IMR-90 (cell line): ENCODE data around the gene TEDC2. TPM values are rescaled to one million over a fixed set of nuclear protein-coding genes. Genes with fewer than 3 reads are reported as not detected.

Experiments
- ATAC-seq: fragments of 200-7000 bp; cut with Tn5 transposase; 2 replicates; pipeline ENCODE4 v1.9.1; 2020; ENCODE audit warnings: low read depth, mild to moderate bottlenecking, moderate library complexity
- BruUV-seq: library from RNA; stranded (reverse); fragments of 400-500 nt; replicated peaks from 2 replicates; lab custom pipeline; 2021; lab: Mats Ljungman, UMichigan
- CTCF ChIA-PET: fragments of 300-600 bp; formaldehyde crosslinking; extraction: SDS; loops from one replicate; lab custom pipeline; 2021; ENCODE audit warnings: antibody characterized with exemption; lab: Yijun Ruan, JAX
- POLR2A ChIA-PET: fragments of 300-600 bp; sonication (Branson Sonifier 250); formaldehyde crosslinking; loops from one replicate; lab custom pipeline; 2022; ENCODE audit warnings: antibody characterized with exemption; ENCODE audit not compliant: unreplicated experiment; lab: Charles Lee
- DNase-seq: peaks from one replicate; pipeline ENCODE4 v3.0.0; 2013
- H2AFZ ChIP-seq: replicated peaks from 2 replicates; pipeline ENCODE3; 2013; ENCODE audit warnings: low read length, mild to moderate bottlenecking; ENCODE audit not compliant: poor library complexity
- H2AK5ac ChIP-seq: 2 replicates; pipeline ENCODE4 v1.6.1; 2013; ENCODE audit warnings: low read depth, low read length, inconsistent platforms
- H2AK9ac ChIP-seq: replicated peaks from 2 replicates; pipeline ENCODE3; 2013; ENCODE audit warnings: mild to moderate bottlenecking, low read depth, low read length, moderate library complexity; ENCODE audit not compliant: poor library complexity
- H2BK120ac ChIP-seq: 2 replicates; pipeline ENCODE4 v1.6.1; 2013; ENCODE audit warnings: low read depth, low read length, inconsistent platforms
- H2BK15ac ChIP-seq: 3 replicates; pipeline ENCODE4 v1.6.1; 2013; ENCODE audit warnings: low read depth, low read length, inconsistent platforms
- H2BK20ac ChIP-seq: 2 replicates; pipeline ENCODE4 v1.6.1; 2013; ENCODE audit warnings: low read depth, mild to moderate bottlenecking, inconsistent platforms, low read length, moderate library complexity
- H2BK5ac ChIP-seq: 2 replicates; pipeline ENCODE4 v1.6.1; 2013; ENCODE audit warnings: mild to moderate bottlenecking, low read depth, low read length, inconsistent platforms; ENCODE audit not compliant: poor library complexity, severe bottlenecking
- H3K14ac ChIP-seq: replicated peaks from 2 replicates; pipeline ENCODE4 v1.6.1; 2013; ENCODE audit warnings: low read depth, low read length, inconsistent platforms
- H3K18ac ChIP-seq: 2 replicates; pipeline ENCODE4 v1.6.1; 2013; ENCODE audit warnings: low read depth, low read length, control low read depth
- H3K23ac ChIP-seq: 2 replicates; pipeline ENCODE4 v1.6.1; 2013; ENCODE audit warnings: low read depth, low read length, inconsistent platforms
- H3K27ac ChIP-seq: 2 replicates; pipeline ENCODE4 v1.5.1; 2013; ENCODE audit warnings: mild to moderate bottlenecking, control low read depth, low read length; ENCODE audit not compliant: insufficient read depth
- H3K27me3 ChIP-seq: 2 replicates; pipeline ENCODE4 v1.6.1; 2013; ENCODE audit warnings: low read length; ENCODE audit not compliant: control insufficient read depth, insufficient read depth
- H3K36me3 ChIP-seq: 2 replicates; pipeline ENCODE4 v1.6.1; 2013; ENCODE audit warnings: low read length, mixed read lengths; ENCODE audit not compliant: control insufficient read depth, insufficient read depth
- H3K4ac ChIP-seq: 2 replicates; pipeline ENCODE4 v1.6.1; 2013; ENCODE audit warnings: low read depth, low read length, inconsistent platforms
- H3K4me1 ChIP-seq: 2 replicates; pipeline ENCODE4 v1.6.1; 2013; ENCODE audit warnings: low read length, mixed read lengths; ENCODE audit not compliant: control insufficient read depth, insufficient read depth
- H3K4me2 ChIP-seq: 2 replicates; pipeline ENCODE4 v1.6.1; 2013; ENCODE audit warnings: low read depth, mild to moderate bottlenecking, control low read depth, low read length, moderate library complexity
- H3K4me3 ChIP-seq: 2 replicates; pipeline ENCODE4 v1.5.1; 2013; ENCODE audit warnings: low read depth, mild to moderate bottlenecking, control low read depth, low read length, moderate library complexity; ENCODE audit not compliant: insufficient read depth
- H3K56ac ChIP-seq: 2 replicates; pipeline ENCODE4 v1.6.1; 2013; ENCODE audit warnings: low read length, inconsistent platforms; ENCODE audit not compliant: insufficient read depth; ENCODE audit errors: extremely low read depth
- H3K79me1 ChIP-seq, 2 experiments: 2 replicates each; pipeline ENCODE4 v1.6.1; 2013; ENCODE audit warnings: low read length in 2 of 2, inconsistent platforms in 1 of 2, low read depth in 1 of 2
- H3K9ac ChIP-seq: 2 replicates; pipeline ENCODE4 v1.6.1; 2013; ENCODE audit warnings: low read depth, low read length, control low read depth
- H3K9me1 ChIP-seq: 2 replicates; pipeline ENCODE4 v1.6.1; 2013; ENCODE audit warnings: low read length, inconsistent platforms; ENCODE audit not compliant: insufficient read depth
- H3K9me3 ChIP-seq: 2 replicates; pipeline ENCODE4 v1.6.1; 2013; ENCODE audit warnings: low read length; ENCODE audit not compliant: control insufficient read depth, insufficient read depth
- H4K20me1 ChIP-seq: 2 replicates; pipeline ENCODE4 v1.6.1; 2013; ENCODE audit warnings: low read length, inconsistent platforms; ENCODE audit not compliant: insufficient read depth
- H4K5ac ChIP-seq: 2 replicates; pipeline ENCODE4 v1.6.1; 2013; ENCODE audit warnings: mild to moderate bottlenecking, low read depth, low read length, control low read depth
- H4K8ac ChIP-seq, 2 experiments: 2 replicates each; pipeline ENCODE4 v1.6.1; 2013; ENCODE audit warnings: low read depth in 2 of 2, low read length in 2 of 2, control low read depth in 1 of 2, inconsistent platforms in 1 of 2
- H4K91ac ChIP-seq: 2 replicates; pipeline ENCODE4 v1.6.1; 2013; ENCODE audit warnings: low read depth, low read length, inconsistent platforms; ENCODE audit not compliant: insufficient read depth
- BHLHE40 ChIP-seq: fragments of 150-350 bp; IDR thresholded peaks from 2 replicates; pipeline ENCODE4 v1.6.1; 2016; ENCODE audit warnings: mild to moderate bottlenecking, low read depth, low read length
- CHD1 ChIP-seq: IDR thresholded peaks from 2 replicates; pipeline ENCODE4 v1.6.1; 2012; ENCODE audit warnings: low read depth, low read length, improper control_type of control experiment
- ELK1 ChIP-seq: fragments of 150-350 bp; IDR thresholded peaks from 2 replicates; pipeline ENCODE4 v1.6.1; 2016; ENCODE audit warnings: low read depth, mild to moderate bottlenecking, low read length, moderate library complexity, borderline replicate concordance
- FOS ChIP-seq: fragments of 150-350 bp; IDR thresholded peaks from 2 replicates; pipeline ENCODE4 v1.6.1; 2016; ENCODE audit warnings: low read depth, low read length
- MAZ ChIP-seq: IDR thresholded peaks from 2 replicates; pipeline ENCODE4 v1.6.1; 2012; ENCODE audit warnings: low read depth, mild to moderate bottlenecking, low read length, improper control_type of control experiment, moderate library complexity, borderline replicate concordance
- USF2 ChIP-seq: fragments of 150-350 bp; IDR thresholded peaks from 2 replicates; pipeline ENCODE4 v1.6.1; 2017; ENCODE audit warnings: mild to moderate bottlenecking, antibody characterized with exemption, low read length, low read depth
- WGBS, 2 experiments: methylation state at CpG; one replicate each; pipeline versions ENCODE4 v1.1.5 to v1.1.7; 2013; ENCODE audit warnings: missing lambda C conversion rate in 2 of 2; ENCODE audit not compliant: insufficient read length in 1 of 2; ENCODE audit errors: extremely low coverage in 2 of 2; 5-methylcytosine and 5-hydroxymethylcytosine counted together
- dilution Hi-C: fragments of 300-500 bp; cut with HindIII; formaldehyde crosslinking; loops from one replicate; pipeline ENCODE4 v1.14.3; 2018; ENCODE audit warnings: low sequenced_read_pairs; ENCODE audit not compliant: unreplicated experiment
- in situ Hi-C: fragments of 300-500 bp; cut with MboI; formaldehyde crosslinking; loops from 3 replicates; pipeline ENCODE4 v1.14.3; 2019; ENCODE audit warnings: low sequenced_read_pairs, inconsistent platforms, mixed read lengths
- intact Hi-C: fragments of 100-400 bp; cut with micrococcal nuclease; formaldehyde crosslinking; loops from 2 replicates; pipeline ENCODE4 v1.10.0; 2022
- polyA plus RNA-seq, 3 experiments: library from polyadenylated mRNA; depleted of rRNA; stranded (reverse); fragments of >200 nt; gene quantifications; 2 replicates each; pipeline ENCODE4 v1.2.3, GENCODE V29; 2012; ENCODE audit warnings: low replicate concordance in 1 of 3
- total RNA-seq: library from RNA; depleted of rRNA; stranded (reverse); fragments of >200 nt; gene quantifications from 2 replicates; pipeline ENCODE4 v1.2.3, GENCODE V29; 2012

TEDC2 gene
- total and polyA plus RNA-seq, 2 of the 4 experiments (the other 2 are of a cell fraction) = 3.6 to 7.3 TPM

- no peak overlapping the region for H3K4me2 ChIP-seq
- no peak overlapping the region for H4K5ac ChIP-seq
- H2BK5ac ChIP-seq = no peak overlapping the region
- WGBS, 2 experiments = 89% methylated on average over 11 of the region's 11 CpGs; no CpG with 5 or more reads in 1 of the 2 experiments
- in situ Hi-C loops = loop anchor here (10.0 kb wide), 1 partner anchor 253 kb away; the partner anchor contains the start of gene ECI1
- H3K9me1 ChIP-seq = peaks cover 3% of the 10 kb centered on the region; the same call in 1 of the 2 replicates
- H3K36me3 ChIP-seq = no peaks in the 10 kb centered on the region
- H2AK9ac ChIP-seq = no peak overlapping the region
- H3K23ac ChIP-seq = no peak overlapping the region
- no peak overlapping the region for H3K56ac ChIP-seq
- H3K27ac ChIP-seq = no peak overlapping the region
- H3K4me3 ChIP-seq = no peak overlapping the region
- H3K14ac ChIP-seq = no peak overlapping the region
- peaks cover 0 to 6% of the 10 kb centered on the region in 2 experiments; a peak in 1 of 4 replicates for H3K79me1 ChIP-seq
- no peak overlapping the region for H4K8ac ChIP-seq
- no peak overlapping the region for H3K9ac ChIP-seq
- no TSS peak for BruUV-seq
- H4K91ac ChIP-seq = no peak overlapping the region
- H3K4me1 ChIP-seq = peaks cover 8% of the 10 kb centered on the region
- no peaks in the 10 kb centered on the region for H3K9me3 ChIP-seq
- dilution Hi-C loops = no loop called here
- TF ChIP-seq MAZ (no peak), FOS (no peak), ELK1 (no peak), BHLHE40 (no peak), CHD1 (no peak), USF2 (no peak)
- intact Hi-C loops = no loop called here
- no peaks in the 10 kb centered on the region for H3K27me3 ChIP-seq
- ChIA-PET CTCF (no interaction called here), POLR2A (no interaction called here)
- H3K4ac ChIP-seq = no peak overlapping the region
- no peak overlapping the region for H2BK20ac ChIP-seq
- DNase-seq = no peak
- H2BK120ac ChIP-seq = no peak overlapping the region
- no peak for ATAC-seq
- no peak overlapping the region for H2BK15ac ChIP-seq
- 0 out of 2 replicates have a peak, but pooled peaks cover 1% of the 10 kb centered on the region for H4K20me1 ChIP-seq
- H3K18ac ChIP-seq = no peak overlapping the region
- no peak overlapping the region for H2AK5ac ChIP-seq
- H2AFZ ChIP-seq = no peak overlapping the region
Observed at GRCh38 chr16:2507665-2508064, 47.8 kb downstream of the TEDC2 start.
